Measurements from ENCODE around the gene GRAP. TPM values are rescaled to one million over a fixed set of nuclear protein-coding genes. Genes with fewer than 3 reads are reported as not detected.
"Not testable (repeated sequence)": the region's sequence is repeated elsewhere in the genome, so short reads cannot be mapped to it uniquely, and the experiment has no call there.

GRAP gene
- total RNA-seq (ENCODE audit: unreplicated experiment): 0.64 TPM
- long read RNA-seq: 0 reads

GRCh38 chr17:19046782-19047375 lies at the start of gene GRAP:
Gene GRAP, minus strand, starts transcription at chr17:19046957. Its CDS starts 31 bp downstream, at chr17:19046926.
- H3K4me1 Mint-ChIP-seq (ENCODE audit: low read depth, unreplicated experiment); H3K27me3 Mint-ChIP-seq (ENCODE audit: unreplicated experiment); DNase-seq; H3K4me3 Mint-ChIP-seq (ENCODE audit: unreplicated experiment); H3K36me3 Mint-ChIP-seq (ENCODE audit: unreplicated experiment); H3K9me3 Mint-ChIP-seq (ENCODE audit: unreplicated experiment); H3K27ac Mint-ChIP-seq (ENCODE audit: unreplicated experiment): not testable (repeated sequence)

GRCh38 chr17:19093684-19094438 lies 47.1 kb upstream of the GRAP start:
- H3K4me1 Mint-ChIP-seq (ENCODE audit: low read depth, unreplicated experiment); H3K27ac Mint-ChIP-seq (ENCODE audit: unreplicated experiment); H3K4me3 Mint-ChIP-seq (ENCODE audit: unreplicated experiment); H3K27me3 Mint-ChIP-seq (ENCODE audit: unreplicated experiment); H3K36me3 Mint-ChIP-seq (ENCODE audit: unreplicated experiment); H3K9me3 Mint-ChIP-seq (ENCODE audit: unreplicated experiment); DNase-seq: not testable (repeated sequence)

GRCh38 chr17:19092737-19093683 lies 46.3 kb upstream of the GRAP start:
- not testable (repeated sequence) for H3K9me3 Mint-ChIP-seq (ENCODE audit: unreplicated experiment); H3K36me3 Mint-ChIP-seq (ENCODE audit: unreplicated experiment); H3K4me1 Mint-ChIP-seq (ENCODE audit: low read depth, unreplicated experiment); H3K4me3 Mint-ChIP-seq (ENCODE audit: unreplicated experiment); H3K27ac Mint-ChIP-seq (ENCODE audit: unreplicated experiment); H3K27me3 Mint-ChIP-seq (ENCODE audit: unreplicated experiment); DNase-seq

- not testable (repeated sequence) for H3K27me3 Mint-ChIP-seq (ENCODE audit: unreplicated experiment); H3K36me3 Mint-ChIP-seq (ENCODE audit: unreplicated experiment); H3K4me1 Mint-ChIP-seq (ENCODE audit: low read depth, unreplicated experiment); DNase-seq; H3K4me3 Mint-ChIP-seq (ENCODE audit: unreplicated experiment); H3K27ac Mint-ChIP-seq (ENCODE audit: unreplicated experiment); H3K9me3 Mint-ChIP-seq (ENCODE audit: unreplicated experiment)
These were observed 43.5 kb upstream of the GRAP start for GRCh38 chr17:19090058-19090772.

- DNase-seq: peak; percentile 8
These were observed 42.3 kb upstream of the GRAP start for GRCh38 chr17:19088804-19089685.

GRCh38 chr17:19077386-19077785 lies 30.6 kb upstream of the GRAP start:
- not testable (repeated sequence) for H3K9me3 Mint-ChIP-seq (ENCODE audit: unreplicated experiment); H3K27ac Mint-ChIP-seq (ENCODE audit: unreplicated experiment); H3K27me3 Mint-ChIP-seq (ENCODE audit: unreplicated experiment); H3K4me3 Mint-ChIP-seq (ENCODE audit: unreplicated experiment); DNase-seq; H3K36me3 Mint-ChIP-seq (ENCODE audit: unreplicated experiment); H3K4me1 Mint-ChIP-seq (ENCODE audit: low read depth, unreplicated experiment)

More at GRCh38 chr17:19088804-19089685, 42.3 kb upstream of the GRAP start:
- H3K36me3 Mint-ChIP-seq (ENCODE audit: unreplicated experiment); H3K27ac Mint-ChIP-seq (ENCODE audit: unreplicated experiment); H3K9me3 Mint-ChIP-seq (ENCODE audit: unreplicated experiment); H3K27me3 Mint-ChIP-seq (ENCODE audit: unreplicated experiment); H3K4me3 Mint-ChIP-seq (ENCODE audit: unreplicated experiment); H3K4me1 Mint-ChIP-seq (ENCODE audit: low read depth, unreplicated experiment): not testable (repeated sequence)

- peak overlapping the region; percentile 76 for H3K27ac Mint-ChIP-seq (ENCODE audit: unreplicated experiment)
- H3K36me3 Mint-ChIP-seq (ENCODE audit: unreplicated experiment); H3K4me3 Mint-ChIP-seq (ENCODE audit: unreplicated experiment); H3K4me1 Mint-ChIP-seq (ENCODE audit: low read depth, unreplicated experiment); H3K27me3 Mint-ChIP-seq (ENCODE audit: unreplicated experiment); H3K9me3 Mint-ChIP-seq (ENCODE audit: unreplicated experiment): not testable (repeated sequence)
- DNase-seq: peak; percentile 25
These were observed 29.8 kb upstream of the GRAP start for GRCh38 chr17:19076398-19077192.

- not testable (repeated sequence) for H3K9me3 Mint-ChIP-seq (ENCODE audit: unreplicated experiment); H3K36me3 Mint-ChIP-seq (ENCODE audit: unreplicated experiment); H3K27ac Mint-ChIP-seq (ENCODE audit: unreplicated experiment); H3K27me3 Mint-ChIP-seq (ENCODE audit: unreplicated experiment); DNase-seq; H3K4me3 Mint-ChIP-seq (ENCODE audit: unreplicated experiment); H3K4me1 Mint-ChIP-seq (ENCODE audit: low read depth, unreplicated experiment)
These were observed 23.8 kb upstream of the GRAP start for GRCh38 chr17:19070318-19071168.

GRCh38 chr17:19064378-19064777 lies 17.6 kb upstream of the GRAP start:
- not testable (repeated sequence) for H3K27me3 Mint-ChIP-seq (ENCODE audit: unreplicated experiment); H3K27ac Mint-ChIP-seq (ENCODE audit: unreplicated experiment); H3K9me3 Mint-ChIP-seq (ENCODE audit: unreplicated experiment); H3K36me3 Mint-ChIP-seq (ENCODE audit: unreplicated experiment); H3K4me3 Mint-ChIP-seq (ENCODE audit: unreplicated experiment); H3K4me1 Mint-ChIP-seq (ENCODE audit: low read depth, unreplicated experiment); DNase-seq

Data from glutamatergic neuron (in vitro differentiated cells).